Measurements from ENCODE around the gene SNX25. TPM values are rescaled to one million over a fixed set of nuclear protein-coding genes. Genes with fewer than 3 reads are reported as not detected.
A peak's percentile ranks its signal among the peaks of the same experiment; 100 is the strongest.

SNX25 gene
- total and polyA plus RNA-seq, 5 experiments from 2014 or later = 4.2 to 16.6 (median 7.6) TPM

- Mint-ChIP-seq H3K27me3 (no peaks in the 10 kb centered on the region), H3K27ac (no peak overlapping the region), H3K4me1 (peaks cover 0 to 5% (median under 1%) of the 10 kb centered on the region in 4 donors), H3K4me3 (no peak overlapping the region), H3K9me3 (no peaks in the 10 kb centered on the region), H3K36me3 (peaks cover 0 to 14% (median 3%) of the 10 kb centered on the region in 3 donors)
- no peak for ATAC-seq
- no peak for DNase-seq
- POLR2A ChIA-PET = no interaction called here
Observed at GRCh38 chr4:185283723-185284122, 74.3 kb downstream of the SNX25 start.

DNA sequence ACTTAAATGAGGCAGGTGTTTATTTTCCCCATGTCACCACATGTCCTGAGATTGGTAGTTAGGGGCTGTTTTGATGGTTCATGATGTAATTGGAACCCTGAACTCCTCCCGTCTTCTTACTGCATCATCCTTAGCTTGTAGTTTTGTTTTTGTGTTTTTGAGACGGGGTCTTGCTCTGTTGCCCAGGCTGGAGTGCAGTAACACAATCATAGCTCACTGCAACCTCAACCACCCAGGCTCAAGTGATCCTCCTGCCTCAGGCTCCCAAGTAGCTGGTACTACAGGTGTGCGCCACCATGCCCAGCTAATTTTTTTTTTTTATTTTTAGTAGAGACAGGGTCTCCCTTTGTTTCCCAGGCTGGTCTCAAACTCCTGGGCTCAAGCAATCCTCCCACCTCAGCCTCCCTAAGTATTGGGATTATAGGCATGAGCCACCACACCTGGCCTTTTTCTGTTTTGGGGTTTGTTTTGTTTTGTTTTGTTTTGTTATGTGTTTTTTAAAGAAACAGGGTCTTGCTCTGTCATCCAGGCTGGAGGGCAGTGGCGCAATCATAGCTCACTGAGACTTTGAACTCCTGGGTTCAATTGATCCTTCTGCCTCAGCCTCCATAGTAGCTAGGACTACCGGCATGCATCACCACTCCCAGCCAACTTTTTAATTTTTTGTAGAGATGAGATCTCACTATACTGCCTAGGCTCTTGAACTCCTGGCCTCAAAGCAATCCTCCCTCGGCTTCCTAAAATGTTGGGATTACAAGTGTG lies 76.4 kb downstream of the SNX25 start:
- Mint-ChIP-seq H3K4me1 (peaks cover 0 to 9% (median under 1%) of the 10 kb centered on the region in 4 donors), H3K9me3 (no peaks in the 10 kb centered on the region), H3K27me3 (no peaks in the 10 kb centered on the region), H3K36me3 (peaks cover 0 to 32% (median 12%) of the 10 kb centered on the region in 3 donors), H3K4me3 (no peak overlapping the region), H3K27ac (no peak overlapping the region)
- DNase-seq = no peak
- no peak for ATAC-seq
- POLR2A ChIA-PET = no interaction called here

GRCh38 chr4:185286571-185286970 lies 77.2 kb downstream of the SNX25 start:
- ATAC-seq = no peak
- Mint-ChIP-seq H3K9me3 (no peaks in the 10 kb centered on the region), H3K4me1 (peaks cover 0 to 7% (median 0%) of the 10 kb centered on the region in 4 donors), H3K27ac (no peak overlapping the region), H3K27me3 (no peaks in the 10 kb centered on the region), H3K36me3 (peaks cover 0 to 36% (median 17%) of the 10 kb centered on the region in 3 donors), H3K4me3 (no peak overlapping the region)
- no peak for DNase-seq
- POLR2A ChIA-PET = no interaction called here

DNA sequence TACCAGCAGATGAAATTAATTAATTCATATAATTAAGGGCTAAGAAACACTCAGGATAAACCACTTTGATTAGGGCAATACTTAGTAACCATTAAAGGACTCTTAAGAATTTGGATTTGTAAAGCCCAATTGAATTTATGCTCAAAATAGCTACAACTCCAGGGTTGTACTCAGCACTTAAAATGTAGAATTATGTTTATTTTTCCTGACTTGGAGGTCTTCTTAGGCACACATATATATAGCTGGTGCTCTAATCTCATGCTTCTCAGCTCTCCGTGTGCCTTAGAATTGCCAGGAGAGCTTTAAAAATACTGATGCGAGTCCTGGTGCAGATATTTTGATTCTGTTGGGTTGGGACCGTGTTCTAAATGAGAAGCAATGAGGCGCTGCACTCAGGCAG lies 77.6 kb downstream of the SNX25 start:
- POLR2A ChIA-PET = no interaction called here
- Mint-ChIP-seq H3K27ac (no peak overlapping the region), H3K9me3 (peaks cover 0 to under 1% (median 0%) of the 10 kb centered on the region in 9 donors), H3K4me1 (peaks cover 0 to 7% (median 0%) of the 10 kb centered on the region in 4 donors), H3K4me3 (no peak overlapping the region), H3K36me3 (peaks cover 2 to 39% (median 21%) of the 10 kb centered on the region in 3 donors), H3K27me3 (no peaks in the 10 kb centered on the region)
- ATAC-seq (no peak), DNase-seq (no peak)

GRCh38 chr4:185290018-185290607 lies 80.7 kb downstream of the SNX25 start:
- H3K4me3 Mint-ChIP-seq = no peak overlapping the region
- H3K36me3 Mint-ChIP-seq = peaks cover 10 to 58% (median 34%) of the 10 kb centered on the region in 3 donors
- DNase-seq (no peak), ATAC-seq (no peak)
- peaks cover 0 to 4% (median 0%) of the 10 kb centered on the region in 4 donors for H3K4me1 Mint-ChIP-seq
- H3K27me3 Mint-ChIP-seq = no peaks in the 10 kb centered on the region
- H3K27ac Mint-ChIP-seq = no peak overlapping the region
- POLR2A ChIA-PET = no interaction called here
- peaks cover 0 to 2% (median 0%) of the 10 kb centered on the region in 9 donors for H3K9me3 Mint-ChIP-seq

DNA sequence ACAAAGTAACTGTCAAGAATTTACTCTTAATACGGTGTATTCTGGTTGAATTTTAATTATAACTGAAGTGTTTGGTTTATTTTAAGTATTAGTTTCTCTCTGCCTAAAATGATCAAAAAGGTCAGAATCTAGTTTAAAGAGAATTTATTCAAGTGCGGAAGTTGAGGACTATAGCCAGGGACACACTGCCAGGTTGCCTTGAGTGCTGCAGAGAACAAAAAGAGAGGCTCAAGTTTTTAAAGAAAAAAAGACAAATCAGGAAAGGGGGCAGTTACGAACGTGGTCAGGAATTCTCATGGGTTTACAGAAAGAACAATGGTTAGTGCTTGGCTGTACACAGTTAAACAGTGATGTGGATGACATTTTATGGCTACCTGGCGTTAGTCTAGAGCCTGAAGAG lies 81.3 kb downstream of the SNX25 start:
- peaks cover 0 to 2% (median 0%) of the 10 kb centered on the region in 9 donors for H3K9me3 Mint-ChIP-seq
- DNase-seq = no peak
- no peaks in the 10 kb centered on the region for H3K27me3 Mint-ChIP-seq
- H3K27ac Mint-ChIP-seq = peak overlapping the region in 1 of 10 donors; percentile 11
- peaks cover 10 to 59% (median 37%) of the 10 kb centered on the region in 3 donors for H3K36me3 Mint-ChIP-seq
- no peak overlapping the region for H3K4me3 Mint-ChIP-seq
- H3K4me1 Mint-ChIP-seq = peaks cover 0 to 4% (median 0%) of the 10 kb centered on the region in 4 donors
- POLR2A ChIA-PET = no interaction called here
- no peak for ATAC-seq

DNA sequence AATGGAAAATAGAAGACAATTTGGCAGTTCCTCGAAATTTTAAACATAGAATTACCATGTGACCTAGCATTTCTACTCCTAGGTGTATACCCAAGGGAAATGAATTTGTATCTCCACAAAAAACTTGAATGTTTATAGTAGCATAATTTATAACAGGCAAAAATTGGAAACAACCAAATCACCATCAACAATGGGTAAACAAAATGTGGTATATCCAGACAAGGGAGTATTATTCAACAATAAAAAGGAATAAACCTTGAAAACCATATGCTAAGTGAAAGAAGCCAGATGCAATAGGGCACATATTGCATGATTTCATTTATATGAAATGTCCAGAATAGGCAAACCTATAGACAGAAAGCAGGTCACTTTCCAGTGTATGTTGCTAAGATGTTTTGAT lies 83.8 kb downstream of the SNX25 start:
- peaks cover 0 to 4% (median 0%) of the 10 kb centered on the region in 4 donors for H3K4me1 Mint-ChIP-seq
- peaks cover 0 to 2% (median 0%) of the 10 kb centered on the region in 9 donors for H3K9me3 Mint-ChIP-seq
- POLR2A ChIA-PET = interaction anchor here (0.5 kb wide), 1 partner anchor 161 kb away, joined by 4 read pairs; no protein-coding TSS in a partner anchor
- H3K36me3 Mint-ChIP-seq = peaks cover 13 to 66% (median 39%) of the 10 kb centered on the region in 3 donors
- H3K27me3 Mint-ChIP-seq = no peaks in the 10 kb centered on the region
- no peak for ATAC-seq
- no peak overlapping the region for H3K27ac Mint-ChIP-seq
- DNase-seq = no peak
- H3K4me3 Mint-ChIP-seq = no peak overlapping the region

- no peak overlapping the region for H3K4me3 Mint-ChIP-seq
- H3K9me3 Mint-ChIP-seq = peaks cover 0 to 2% (median 0%) of the 10 kb centered on the region in 9 donors
- POLR2A ChIA-PET = no interaction called here
- peaks cover 17 to 37% (median 20%) of the 10 kb centered on the region in 3 donors for H3K36me3 Mint-ChIP-seq
- H3K27me3 Mint-ChIP-seq = no peaks in the 10 kb centered on the region
- no peaks in the 10 kb centered on the region for H3K4me1 Mint-ChIP-seq
- no peak for ATAC-seq
- no peak overlapping the region for H3K27ac Mint-ChIP-seq
- no peak for DNase-seq
Observed at GRCh38 chr4:185296665-185297460, 87.5 kb downstream of the SNX25 start.

- POLR2A ChIA-PET = no interaction called here
- H3K4me1 Mint-ChIP-seq = no peaks in the 10 kb centered on the region
- peaks cover 8 to 22% (median 10%) of the 10 kb centered on the region in 3 donors for H3K36me3 Mint-ChIP-seq
- H3K27me3 Mint-ChIP-seq = no peaks in the 10 kb centered on the region
- no peak for ATAC-seq
- no peaks in the 10 kb centered on the region for H3K9me3 Mint-ChIP-seq
- H3K4me3 Mint-ChIP-seq = no peak overlapping the region
- DNase-seq = no peak
- peak overlapping the region in 1 of 10 donors; percentile 13 for H3K27ac Mint-ChIP-seq
Observed at GRCh38 chr4:185298728-185299430, 89.5 kb downstream of the SNX25 start.

GRCh38 chr4:185304541-185304940 lies 95.1 kb downstream of the SNX25 start:
- Mint-ChIP-seq H3K9me3 (no peaks in the 10 kb centered on the region), H3K4me1 (peaks cover 0 to 7% (median 4%) of the 10 kb centered on the region in 4 donors)

GRCh38 chr4:185304944-185305690 lies 95.7 kb downstream of the SNX25 start:
- DNase-seq (peak in 6 of 10 donors; percentile 2 to 34 (median 14)), ATAC-seq (peak; percentile 55 to 65)
- peaks cover 0 to 13% (median 6%) of the 10 kb centered on the region in 4 donors for H3K4me1 Mint-ChIP-seq
- no peaks in the 10 kb centered on the region for H3K27me3 Mint-ChIP-seq
- H3K9me3 Mint-ChIP-seq = no peaks in the 10 kb centered on the region
- H3K4me3 Mint-ChIP-seq = no peak overlapping the region
- peaks cover 0 to 17% (median 4%) of the 10 kb centered on the region in 3 donors for H3K36me3 Mint-ChIP-seq
- POLR2A ChIA-PET = interaction anchor here (0.7 kb wide), 1 partner anchor 35 kb away, joined by 4 read pairs; no protein-coding TSS in a partner anchor
- H3K27ac Mint-ChIP-seq = no peak overlapping the region

More at GRCh38 chr4:185304541-185304940, 95.1 kb downstream of the SNX25 start:
- no peak overlapping the region for H3K4me3 Mint-ChIP-seq
- no peak for DNase-seq
- no peak for ATAC-seq
- POLR2A ChIA-PET = interaction anchor here (0.7 kb wide), 1 partner anchor 35 kb away, joined by 4 read pairs; no protein-coding TSS in a partner anchor
- H3K36me3 Mint-ChIP-seq = peaks cover 0 to 12% (median 4%) of the 10 kb centered on the region in 3 donors
- H3K27me3 Mint-ChIP-seq = no peaks in the 10 kb centered on the region
- no peak overlapping the region for H3K27ac Mint-ChIP-seq
